Measurements from ENCODE around the gene SRRM4. TPM values are rescaled to one million over a fixed set of nuclear protein-coding genes. Genes with fewer than 3 reads are reported as not detected.

SRRM4 gene
- total RNA-seq, 1 experiment from 2014 or later: 0.02 TPM

- ChIA-PET POLR2A (no interaction called here), RAD21 (ENCODE audit: low non-redundant PET in 1 of 2, low total read pairs in 2 of 2, uncharacterized antibody in 2 of 2, unreplicated experiment in 2 of 2) (no interaction called here)
- ATAC-seq: no peak
These were observed 167.9 kb downstream of the SRRM4 start for GRCh38 chr12:119149270-119149669.

More at GRCh38 chr12:119149270-119149669, 167.9 kb downstream of the SRRM4 start:
- Histone ChIP-seq H3K4me3 (replicated peaks in 1 of 2; ENCODE audit: low read depth in 1 of 2, low read length in 2 of 2) (no peak overlapping the region), H3K36me3 (ENCODE audit: control insufficient read depth in 1 of 2, insufficient read depth in 2 of 2, low read length in 2 of 2) (no peaks in the 10 kb centered on the region), H3K79me2 (ENCODE audit: insufficient read depth, low read length) (no peaks in the 10 kb centered on the region), H3K9me3 (ENCODE audit: control insufficient read depth in 1 of 2, insufficient read depth in 1 of 2, low read depth in 1 of 2, low read length in 2 of 2) (no peaks in the 10 kb centered on the region), H3K4me2 (ENCODE audit: low read length) (no peak overlapping the region), H4K20me1 (ENCODE audit: insufficient read depth) (no peaks in the 10 kb centered on the region), H3K4me1 (ENCODE audit: control insufficient read depth in 1 of 2, insufficient read depth in 2 of 2, low read length in 2 of 2) (peaks cover 11 to 14% of the 10 kb centered on the region in 2 experiments; a peak in 3 of 4 replicates), H3K27ac (ENCODE audit: low read depth, low read length) (no peak overlapping the region), H2AFZ (ENCODE audit: low read depth, low read length, poor library complexity, severe bottlenecking) (no peak overlapping the region), H3K27me3 (ENCODE audit: insufficient read depth, low read length) (peaks cover 3% of the 10 kb centered on the region; the same call in 1 of the 2 replicates), H3K9ac (ENCODE audit: low read length) (no peak overlapping the region), H3K9me2 (ENCODE audit: insufficient read depth) (no peaks in the 10 kb centered on the region)
- intact Hi-C loops (cut with micrococcal nuclease): no loop called here
- CTCF ChIA-PET: no interaction called here
- TF ChIP-seq TCF7L2 (IDR thresholded peaks at IDR 0.05; ENCODE audit: borderline replicate concordance, extremely low read depth, insufficient read depth, insufficient read length): no peak
- no peak for TF ChIP-seq JUND (IDR thresholded peaks at IDR 0.05)
- no peak for TF ChIP-seq CEBPB (IDR thresholded peaks at IDR 0.05; ENCODE audit: low read depth)
- no peak for TF ChIP-seq POLR2AphosphoS5 (IDR thresholded peaks at IDR 0.05; ENCODE audit: low read depth, low read length)
- no peak for TF ChIP-seq SIN3A (IDR thresholded peaks at IDR 0.05; ENCODE audit: low read depth)
- no peak for TF ChIP-seq RAD21 (IDR thresholded peaks at IDR 0.05; ENCODE audit: low read depth)
- no peak for TF ChIP-seq ZBTB33 (IDR thresholded peaks at IDR 0.05; ENCODE audit: extremely low read depth, insufficient replicate concordance, low read length)
- TF ChIP-seq ZFX (IDR thresholded peaks at IDR 0.05): no peak
- no peak for TF ChIP-seq FOSL1 (IDR thresholded peaks at IDR 0.05; ENCODE audit: low read depth)
- TF ChIP-seq CTCF (IDR thresholded peaks at IDR 0.05 in 2 of 3, conservative IDR thresholded peaks at IDR 0.05 in 1 of 3; ENCODE audit: borderline replicate concordance in 1 of 3, insufficient read depth in 1 of 3, low read depth in 2 of 3, low read length in 2 of 3): no peak
- no peak for TF ChIP-seq ELF1 (IDR thresholded peaks at IDR 0.05; ENCODE audit: borderline replicate concordance, low read depth)
- TF ChIP-seq YY1 (IDR thresholded peaks at IDR 0.05; ENCODE audit: extremely low read depth, insufficient replicate concordance, low read depth, low read length): no peak
- no peak for TF ChIP-seq REST (IDR thresholded peaks at IDR 0.05; ENCODE audit: low read depth)
- no peak for TF ChIP-seq SRF (IDR thresholded peaks at IDR 0.05; ENCODE audit: low read depth)
- no peak for TF ChIP-seq ZNF274 (IDR thresholded peaks at IDR 0.05; ENCODE audit: low read depth, low read length)
- TF ChIP-seq CBX3 (IDR thresholded peaks at IDR 0.05; ENCODE audit: low read depth): no peak
- TF ChIP-seq EGR1 (IDR thresholded peaks at IDR 0.05; ENCODE audit: low read depth): no peak
- no peak for TF ChIP-seq EZH2 (IDR thresholded peaks at IDR 0.05)
- no peak for TF ChIP-seq MAX (IDR thresholded peaks at IDR 0.05)
- no peak for TF ChIP-seq ATF3 (IDR thresholded peaks at IDR 0.05)
- DNase-seq (ENCODE audit: low read depth, low spot score): no peak
- BruUV-seq (replicated peaks): no TSS peak

Data from HCT116 (cell line).